ENCODE data around the gene TMEM60. TPM values are rescaled to one million over a fixed set of nuclear protein-coding genes. Genes with fewer than 3 reads are reported as not detected.
"Not testable (repeated sequence)": the region's sequence is repeated elsewhere in the genome, so short reads cannot be mapped to it uniquely, and the experiment has no call there.

Gene TMEM60
- total RNA-seq, 1 donor from 2014 or later = 19.7 TPM

DNA sequence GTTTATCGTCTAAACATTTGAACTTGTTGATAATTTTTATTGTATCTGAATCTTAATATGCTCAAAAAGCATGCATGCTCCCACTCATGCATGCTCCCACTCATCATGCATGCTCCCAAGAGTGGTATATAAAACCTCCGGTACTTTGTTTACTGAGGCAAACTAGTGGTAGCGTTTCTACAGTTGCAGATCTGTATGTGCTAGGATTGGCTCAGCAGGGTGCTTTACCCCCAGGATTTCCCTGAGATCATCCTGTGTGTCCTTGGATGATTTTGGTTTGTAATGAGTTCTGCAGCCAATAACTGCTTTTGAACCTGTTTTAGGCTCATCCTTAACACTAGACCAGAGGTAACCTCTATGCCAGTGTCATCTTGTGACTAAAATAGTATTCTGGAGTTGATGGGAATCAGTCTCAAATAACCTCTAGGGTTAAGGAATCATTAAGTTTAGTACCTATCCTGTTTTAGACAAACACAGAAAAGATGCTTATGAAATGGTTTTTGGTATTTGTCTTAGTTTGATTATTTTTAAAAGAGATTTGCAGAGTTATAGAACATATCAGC lies 40.8 kb upstream of the TMEM60 start:
- TF ChIP-seq, protein P1, sequence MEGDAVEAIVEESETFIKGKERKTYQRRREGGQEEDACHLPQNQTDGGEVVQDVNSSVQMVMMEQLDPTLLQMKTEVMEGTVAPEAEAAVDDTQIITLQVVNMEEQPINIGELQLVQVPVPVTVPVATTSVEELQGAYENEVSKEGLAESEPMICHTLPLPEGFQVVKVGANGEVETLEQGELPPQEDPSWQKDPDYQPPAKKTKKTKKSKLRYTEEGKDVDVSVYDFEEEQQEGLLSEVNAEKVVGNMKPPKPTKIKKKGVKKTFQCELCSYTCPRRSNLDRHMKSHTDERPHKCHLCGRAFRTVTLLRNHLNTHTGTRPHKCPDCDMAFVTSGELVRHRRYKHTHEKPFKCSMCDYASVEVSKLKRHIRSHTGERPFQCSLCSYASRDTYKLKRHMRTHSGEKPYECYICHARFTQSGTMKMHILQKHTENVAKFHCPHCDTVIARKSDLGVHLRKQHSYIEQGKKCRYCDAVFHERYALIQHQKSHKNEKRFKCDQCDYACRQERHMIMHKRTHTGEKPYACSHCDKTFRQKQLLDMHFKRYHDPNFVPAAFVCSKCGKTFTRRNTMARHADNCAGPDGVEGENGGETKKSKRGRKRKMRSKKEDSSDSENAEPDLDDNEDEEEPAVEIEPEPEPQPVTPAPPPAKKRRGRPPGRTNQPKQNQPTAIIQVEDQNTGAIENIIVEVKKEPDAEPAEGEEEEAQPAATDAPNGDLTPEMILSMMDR (IDR thresholded peaks at IDR 0.05) = no peak
- Mint-ChIP-seq H3K36me3 (ENCODE audit: unreplicated experiment) (no peaks in the 10 kb centered on the region), H3K9me3 (ENCODE audit: unreplicated experiment) (no peaks in the 10 kb centered on the region), H3K4me3 (ENCODE audit: unreplicated experiment) (no peak overlapping the region), H3K27ac (ENCODE audit: unreplicated experiment) (no peak overlapping the region), H3K27me3 (ENCODE audit: unreplicated experiment) (no peaks in the 10 kb centered on the region), H3K4me1 (ENCODE audit: unreplicated experiment) (peaks cover 15% of the 10 kb centered on the region)
- DNase-seq (ENCODE audit: extremely low spot score, unreplicated experiment) = no peak

DNA sequence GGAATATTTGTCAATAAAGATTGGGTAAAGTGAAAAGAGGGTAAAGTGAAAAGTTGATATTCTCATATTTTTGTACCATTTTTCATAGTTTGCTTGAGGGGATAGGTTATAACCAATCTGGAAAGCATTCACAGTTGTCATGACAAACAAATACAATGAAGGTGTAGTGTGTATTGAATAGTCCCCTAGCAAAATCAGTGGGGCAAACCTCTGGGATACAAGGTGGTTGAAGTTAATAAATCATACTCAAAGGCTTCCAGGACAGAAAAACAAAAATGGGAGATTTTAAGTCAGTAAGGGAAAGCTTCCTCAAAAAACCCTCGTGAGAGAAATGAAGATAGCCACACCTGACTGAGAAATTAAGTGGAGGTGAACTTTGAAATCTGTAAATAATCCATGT lies 39.7 kb upstream of the TMEM60 start:
- TF ChIP-seq, protein P1 (IDR thresholded peaks at IDR 0.05) = no peak
- H3K4me1 Mint-ChIP-seq (ENCODE audit: unreplicated experiment) = peaks cover 21% of the 10 kb centered on the region
- H3K4me3 Mint-ChIP-seq (ENCODE audit: unreplicated experiment) = no peak overlapping the region
- H3K36me3 Mint-ChIP-seq (ENCODE audit: unreplicated experiment) = no peaks in the 10 kb centered on the region
- no peak overlapping the region for H3K27ac Mint-ChIP-seq (ENCODE audit: unreplicated experiment)
- H3K27me3 Mint-ChIP-seq (ENCODE audit: unreplicated experiment) = no peaks in the 10 kb centered on the region
- no peaks in the 10 kb centered on the region for H3K9me3 Mint-ChIP-seq (ENCODE audit: unreplicated experiment)
- no peak for DNase-seq (ENCODE audit: extremely low spot score, unreplicated experiment)

DNA sequence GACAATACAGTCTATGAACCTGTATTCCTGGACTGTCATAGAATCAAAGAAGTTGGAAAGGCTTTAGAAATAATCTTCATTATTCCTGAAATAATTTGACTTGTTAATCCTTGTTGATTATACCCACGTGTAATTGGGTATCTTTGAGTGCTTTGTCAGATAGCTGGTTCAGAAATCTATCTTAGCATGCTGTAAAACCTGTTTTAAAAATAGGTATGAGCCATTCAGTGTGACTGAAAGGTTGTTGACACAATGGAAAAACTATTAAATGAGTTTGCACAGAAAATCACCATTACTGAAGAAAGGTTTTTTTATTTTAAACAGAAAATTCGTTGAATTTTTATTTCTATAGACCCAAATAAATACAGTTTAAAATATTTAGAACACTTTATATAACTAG lies 39.0 kb upstream of the TMEM60 start:
- TF ChIP-seq, protein P1 (IDR thresholded peaks at IDR 0.05) = no peak
- Mint-ChIP-seq H3K27ac (ENCODE audit: unreplicated experiment) (no peak overlapping the region), H3K4me3 (ENCODE audit: unreplicated experiment) (no peak overlapping the region), H3K36me3 (ENCODE audit: unreplicated experiment) (no peaks in the 10 kb centered on the region), H3K27me3 (ENCODE audit: unreplicated experiment) (no peaks in the 10 kb centered on the region), H3K4me1 (ENCODE audit: unreplicated experiment) (peaks cover 22% of the 10 kb centered on the region), H3K9me3 (ENCODE audit: unreplicated experiment) (no peaks in the 10 kb centered on the region)
- DNase-seq (ENCODE audit: extremely low spot score, unreplicated experiment) = no peak

GRCh38 chr7:77836425-77836824 lies 38.2 kb upstream of the TMEM60 start:
- H3K4me3 Mint-ChIP-seq (ENCODE audit: unreplicated experiment); H3K36me3 Mint-ChIP-seq (ENCODE audit: unreplicated experiment); H3K9me3 Mint-ChIP-seq (ENCODE audit: unreplicated experiment); H3K27me3 Mint-ChIP-seq (ENCODE audit: unreplicated experiment); H3K27ac Mint-ChIP-seq (ENCODE audit: unreplicated experiment); DNase-seq (ENCODE audit: extremely low spot score, unreplicated experiment): not testable (repeated sequence)
- peaks cover 22% of the 10 kb centered on the region for H3K4me1 Mint-ChIP-seq (ENCODE audit: unreplicated experiment)

- Mint-ChIP-seq H3K36me3 (ENCODE audit: unreplicated experiment) (no peaks in the 10 kb centered on the region), H3K9me3 (ENCODE audit: unreplicated experiment) (no peaks in the 10 kb centered on the region), H3K27me3 (ENCODE audit: unreplicated experiment) (no peaks in the 10 kb centered on the region), H3K4me3 (ENCODE audit: unreplicated experiment) (no peak overlapping the region), H3K27ac (ENCODE audit: unreplicated experiment) (no peak overlapping the region), H3K4me1 (ENCODE audit: unreplicated experiment) (peaks cover 22% of the 10 kb centered on the region)
- DNase-seq (ENCODE audit: extremely low spot score, unreplicated experiment) = no peak
- TF ChIP-seq, protein P1 (IDR thresholded peaks at IDR 0.05) = no peak
Measured at GRCh38 chr7:77833136-77833535, 34.9 kb upstream of the TMEM60 start.

DNA sequence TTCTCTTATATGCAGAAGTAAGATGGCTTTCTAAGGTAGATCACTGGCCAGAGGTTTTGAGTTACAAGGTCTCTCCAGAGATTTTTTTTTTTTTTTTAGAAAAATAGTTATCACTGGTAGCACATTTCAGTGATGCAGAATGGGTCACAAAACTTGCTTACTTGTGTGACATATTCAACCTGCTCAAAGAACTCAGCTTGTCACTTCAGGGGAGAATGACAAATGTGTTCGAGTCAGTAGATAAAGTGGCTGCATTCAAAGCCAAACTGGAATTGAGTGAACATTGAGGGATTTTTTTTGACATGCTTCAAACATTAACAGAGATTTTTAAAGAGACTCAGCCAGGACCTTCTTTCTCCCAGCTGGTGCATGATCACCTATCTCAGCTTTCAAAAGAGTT lies 33.7 kb upstream of the TMEM60 start:
- TF ChIP-seq, protein P1 (IDR thresholded peaks at IDR 0.05) = no peak
- Mint-ChIP-seq H3K27me3 (ENCODE audit: unreplicated experiment) (no peaks in the 10 kb centered on the region), H3K9me3 (ENCODE audit: unreplicated experiment) (peaks cover under 1% of the 10 kb centered on the region), H3K27ac (ENCODE audit: unreplicated experiment) (no peak overlapping the region), H3K4me3 (ENCODE audit: unreplicated experiment) (no peak overlapping the region), H3K4me1 (ENCODE audit: unreplicated experiment) (peaks cover 22% of the 10 kb centered on the region), H3K36me3 (ENCODE audit: unreplicated experiment) (no peaks in the 10 kb centered on the region)
- DNase-seq (ENCODE audit: extremely low spot score, unreplicated experiment) = no peak

All from osteocyte (in vitro differentiated cells).